ENCODE results near the gene NPHP3.
"Not testable (repeated sequence)": the region's sequence is repeated elsewhere in the genome, so short reads cannot be mapped to it uniquely, and the experiment has no call there.

NPHP3 gene

DNA sequence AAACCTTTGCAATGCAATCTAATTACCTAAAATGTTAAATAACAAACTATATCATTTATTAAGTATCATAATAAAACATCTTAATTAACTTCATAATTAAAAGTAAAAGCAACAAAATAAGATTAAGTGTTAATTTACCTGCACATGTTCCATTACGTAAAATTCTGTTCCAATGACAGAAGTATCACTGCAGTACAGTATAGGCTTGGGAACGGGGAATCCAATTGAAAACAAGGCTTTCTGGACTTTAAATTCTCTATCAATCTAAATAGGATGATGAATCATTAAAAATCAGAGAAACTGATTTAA, 79.7 kb downstream of the NPHP3 start:
- DNase-seq: no peak

- DNase-seq: peak in 1 of 5 experiments; percentile 29
These were observed 80.2 kb downstream of the NPHP3 start for GRCh38 chr3:132641837-132642538.

GRCh38 chr3:132641427-132641826, 80.8 kb downstream of the NPHP3 start:
- not testable (repeated sequence) for DNase-seq

GRCh38 chr3:132638706-132639105, 83.5 kb downstream of the NPHP3 start:
- no peak for DNase-seq

DNA sequence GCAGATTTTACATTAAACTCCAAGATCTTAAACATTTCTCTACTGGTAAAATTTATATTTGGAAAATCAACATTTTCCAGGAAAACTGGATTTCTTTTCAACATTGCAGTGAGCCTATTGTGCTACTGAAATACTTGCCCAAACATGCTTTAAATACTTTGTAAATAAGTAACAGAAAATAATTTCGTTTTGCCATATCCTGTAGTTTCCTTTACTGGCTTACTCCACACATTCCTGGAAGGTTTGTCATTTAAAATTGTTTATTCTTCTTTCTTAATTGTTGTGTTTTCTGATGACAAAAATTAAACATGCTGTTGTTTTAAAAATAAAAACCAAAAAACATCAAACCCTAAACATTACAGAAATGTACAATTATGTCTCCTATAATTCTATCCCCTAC, 84.6 kb downstream of the NPHP3 start:
- DNase-seq: no peak

GRCh38 chr3:132635052-132635451, 87.2 kb downstream of the NPHP3 start:
- no peak for DNase-seq

All from T-helper 2 cell (primary cell).